AG08396 (cell line): ENCODE results near the gene CLEC4G.

Experiments used
- DNase-seq: peaks from one replicate; pipeline ENCODE4 v3.0.0; 2012; ENCODE audit warnings: low spot score, mixed read lengths

CLEC4G gene

DNA sequence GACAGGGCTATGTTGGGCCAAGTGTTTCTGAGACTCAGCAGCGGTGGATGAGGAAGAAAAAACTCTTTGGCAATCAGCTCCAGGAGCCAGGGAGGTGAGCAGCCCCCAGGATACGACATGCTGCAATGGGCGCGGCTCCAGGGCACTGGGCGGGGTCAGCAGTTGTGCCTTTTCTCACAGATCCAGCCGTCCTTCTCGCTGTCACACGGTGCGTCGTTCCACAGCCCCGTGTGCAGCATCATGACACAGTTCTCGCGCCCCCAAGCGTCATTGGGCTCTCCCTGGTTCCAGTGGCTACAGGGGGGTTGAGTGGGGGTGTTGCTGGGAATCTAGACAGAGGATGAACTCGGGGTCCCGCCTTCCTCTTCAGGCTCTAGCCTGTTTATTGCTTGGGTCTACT, 2.7 kb downstream of the CLEC4G start:
- no peak for DNase-seq

DNA sequence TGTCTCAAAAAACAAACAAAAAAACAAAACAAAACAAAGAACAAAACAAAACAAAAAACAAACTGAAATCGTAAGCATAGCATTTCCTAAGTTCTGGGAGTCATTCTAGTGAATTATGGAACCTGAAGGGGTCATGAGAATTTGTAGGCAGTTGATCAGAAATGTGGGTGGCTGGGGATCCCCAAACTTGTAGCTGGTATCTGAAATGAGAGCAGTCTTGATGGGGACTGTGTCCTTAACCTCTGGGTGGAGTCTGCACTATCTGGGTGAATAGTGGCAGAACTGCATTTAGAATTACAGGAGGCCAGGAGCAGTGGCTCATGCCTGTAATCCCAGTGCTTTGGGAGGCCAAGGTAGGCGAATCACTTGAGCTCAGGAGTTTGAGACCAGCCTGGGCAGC, 6.1 kb downstream of the CLEC4G start:
- no peak for DNase-seq

DNA sequence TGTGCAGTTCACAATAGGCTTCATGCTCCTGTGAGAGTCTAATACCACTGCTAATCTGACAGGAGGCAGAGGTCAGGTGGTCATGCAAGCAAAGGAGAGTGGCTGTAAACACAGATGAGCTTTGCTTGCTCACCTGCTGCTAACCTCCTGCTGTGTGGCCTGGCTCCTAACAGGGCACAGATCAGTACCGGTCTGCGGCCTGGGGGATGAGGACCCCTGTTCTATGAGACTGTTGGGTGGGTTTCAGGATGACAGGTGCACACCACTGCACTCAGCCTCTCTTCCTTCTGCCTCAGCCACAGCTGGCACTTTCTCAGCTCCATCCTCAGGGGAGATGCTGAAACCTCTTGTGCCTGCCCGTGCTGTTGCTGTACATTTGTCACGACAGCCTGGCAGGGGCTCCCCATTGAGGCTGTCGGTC, 9.7 kb downstream of the CLEC4G start:
- DNase-seq = no peak

DNA sequence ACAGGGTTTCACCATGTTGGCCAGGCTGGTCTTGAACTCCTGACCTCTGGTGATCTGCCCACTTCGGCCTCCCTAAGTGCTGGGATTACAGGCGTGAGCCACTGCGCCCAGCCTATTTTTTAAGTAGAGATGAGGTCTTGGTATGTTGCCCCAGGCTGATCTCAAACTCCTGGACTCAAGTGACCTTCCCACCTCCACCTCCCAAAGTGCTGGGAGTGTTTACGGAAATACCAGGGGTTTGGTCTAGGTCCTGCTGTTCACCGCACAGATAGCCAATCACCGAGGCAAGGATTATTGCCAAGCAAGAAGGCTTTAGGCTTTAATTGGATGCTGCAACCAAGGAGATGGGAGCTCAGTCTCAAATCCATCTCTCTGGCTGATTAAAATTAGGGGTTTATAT, 11.6 kb downstream of the CLEC4G start:
- DNase-seq = no peak

DNA sequence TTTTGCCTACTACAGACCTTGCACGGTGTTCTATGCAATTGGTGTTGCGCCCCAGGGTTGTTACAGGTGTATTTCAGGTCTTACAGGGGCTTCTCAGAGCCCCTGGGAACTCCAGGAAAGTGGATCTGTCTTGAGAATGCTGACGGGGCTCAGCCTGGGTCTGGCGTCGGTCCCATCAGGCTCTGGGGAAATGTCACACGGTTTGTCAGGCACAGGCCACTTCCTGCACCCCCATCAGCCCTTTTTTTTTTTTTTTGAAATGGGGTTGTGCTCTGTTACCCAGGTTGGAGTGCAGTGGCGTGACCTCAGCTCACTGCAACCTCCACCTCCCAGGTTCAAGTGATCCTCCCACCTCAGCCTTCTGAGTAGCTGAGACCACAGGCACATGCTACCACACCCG, 13.2 kb downstream of the CLEC4G start:
- DNase-seq = no peak

DNA sequence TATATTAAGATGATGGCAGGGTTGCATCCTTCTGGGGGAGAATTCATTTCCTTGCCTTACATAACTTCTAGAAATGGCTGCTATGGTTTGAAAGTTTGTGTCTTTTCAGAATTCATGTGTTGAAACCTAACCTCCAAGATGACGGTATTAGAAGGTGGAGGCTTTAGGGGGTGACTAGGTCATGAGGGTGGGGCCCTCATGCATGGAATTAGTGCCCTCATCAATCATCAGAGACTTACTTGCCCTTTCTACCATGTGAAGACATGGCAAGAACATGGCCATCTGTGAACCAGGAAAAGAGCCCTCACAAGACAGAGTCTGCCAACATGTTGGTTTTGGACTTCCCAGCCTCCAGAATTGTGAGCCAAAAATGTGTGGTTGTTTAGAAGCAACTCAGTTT, 15.1 kb downstream of the CLEC4G start:
- no peak for DNase-seq

DNA sequence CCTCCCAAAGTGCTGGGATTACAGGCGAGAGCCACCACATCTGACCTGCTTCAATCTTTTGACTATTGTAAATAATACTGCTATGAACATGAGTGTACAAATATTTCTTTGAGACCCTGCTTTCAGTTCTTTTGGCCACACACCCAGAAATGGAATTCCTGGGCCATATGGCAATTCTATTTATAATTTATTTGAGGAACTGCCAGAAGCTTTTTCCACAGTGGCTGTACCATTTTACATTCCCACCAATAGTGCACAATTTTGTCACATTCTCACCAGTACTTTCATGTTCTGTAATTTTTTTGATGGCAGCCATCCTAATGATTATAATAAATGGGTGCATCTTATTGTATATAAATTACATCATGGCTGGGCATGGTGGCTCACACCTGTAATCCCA, 16.2 kb downstream of the CLEC4G start:
- no peak for DNase-seq

DNA sequence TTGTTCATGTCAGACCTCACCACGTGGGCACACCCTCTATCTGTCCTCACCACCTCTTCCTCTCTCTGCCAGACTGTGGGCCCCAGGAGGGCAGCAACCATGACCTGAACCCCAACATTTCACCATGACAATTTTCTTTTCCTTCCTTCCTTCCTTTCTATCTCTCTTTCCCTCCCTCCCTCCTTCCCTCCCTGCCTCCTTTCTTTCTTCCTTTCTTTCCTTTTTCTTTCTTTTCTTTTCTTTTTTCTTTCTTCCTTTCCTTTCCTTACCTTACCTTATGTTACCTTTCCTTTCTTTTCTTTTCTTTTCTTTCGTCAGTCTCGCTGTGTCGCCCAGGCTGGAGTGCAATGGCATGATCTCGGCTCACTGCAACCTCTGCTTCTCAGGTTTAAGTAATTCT, 21.3 kb downstream of the CLEC4G start:
- no peak for DNase-seq

DNA sequence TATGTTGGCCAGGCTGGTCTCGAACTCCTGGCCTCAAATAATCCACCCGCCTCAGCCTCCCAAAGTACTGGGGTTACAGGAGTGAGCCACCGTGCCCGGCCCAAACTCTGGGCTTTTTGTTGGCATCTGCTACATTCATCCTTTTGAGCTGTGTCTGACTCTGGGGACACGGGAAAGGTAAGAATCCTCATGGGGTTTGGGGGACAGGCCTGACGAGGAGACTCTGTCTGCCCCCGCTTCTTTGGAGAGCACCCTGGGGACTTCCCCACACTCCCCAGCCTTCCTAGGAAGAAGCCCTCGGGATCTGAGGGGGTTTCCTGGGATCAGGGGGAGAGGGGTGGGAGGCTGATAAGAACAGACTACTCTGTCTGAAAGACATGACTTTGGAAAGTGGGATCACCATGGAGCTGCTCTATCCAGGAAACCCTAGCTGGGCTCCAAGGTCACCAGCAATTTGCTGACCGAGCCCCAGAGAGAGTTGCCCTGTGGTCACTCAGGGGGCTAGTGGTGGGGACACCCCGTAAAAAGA, 21.9 kb downstream of the CLEC4G start:
- no peak for DNase-seq

DNA sequence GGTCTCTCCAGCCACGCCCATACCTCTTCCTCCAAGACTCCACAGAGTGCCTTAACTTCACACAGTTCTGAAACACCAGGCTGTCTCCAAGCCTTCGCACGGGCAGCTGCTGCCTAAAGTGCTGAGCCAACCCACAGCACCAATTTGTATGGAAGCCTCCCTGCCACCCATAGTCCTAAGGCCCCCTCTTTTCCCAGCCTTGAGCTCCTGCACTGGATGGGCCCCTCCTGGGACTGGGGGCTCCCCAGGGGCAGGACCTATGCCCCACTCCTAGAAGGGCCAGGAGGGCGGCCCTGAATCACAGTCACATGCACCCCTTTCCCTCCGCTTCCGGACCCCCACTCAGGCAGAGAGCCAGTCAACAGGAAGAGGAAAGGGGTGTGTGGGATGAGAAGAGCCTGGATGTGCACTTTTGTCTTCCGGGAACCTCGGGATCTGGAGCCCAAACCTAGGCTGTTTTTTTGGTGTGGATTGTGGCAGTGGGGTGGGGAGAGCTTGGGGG, 24.9 kb downstream of the CLEC4G start:
- DNase-seq = no peak

DNA sequence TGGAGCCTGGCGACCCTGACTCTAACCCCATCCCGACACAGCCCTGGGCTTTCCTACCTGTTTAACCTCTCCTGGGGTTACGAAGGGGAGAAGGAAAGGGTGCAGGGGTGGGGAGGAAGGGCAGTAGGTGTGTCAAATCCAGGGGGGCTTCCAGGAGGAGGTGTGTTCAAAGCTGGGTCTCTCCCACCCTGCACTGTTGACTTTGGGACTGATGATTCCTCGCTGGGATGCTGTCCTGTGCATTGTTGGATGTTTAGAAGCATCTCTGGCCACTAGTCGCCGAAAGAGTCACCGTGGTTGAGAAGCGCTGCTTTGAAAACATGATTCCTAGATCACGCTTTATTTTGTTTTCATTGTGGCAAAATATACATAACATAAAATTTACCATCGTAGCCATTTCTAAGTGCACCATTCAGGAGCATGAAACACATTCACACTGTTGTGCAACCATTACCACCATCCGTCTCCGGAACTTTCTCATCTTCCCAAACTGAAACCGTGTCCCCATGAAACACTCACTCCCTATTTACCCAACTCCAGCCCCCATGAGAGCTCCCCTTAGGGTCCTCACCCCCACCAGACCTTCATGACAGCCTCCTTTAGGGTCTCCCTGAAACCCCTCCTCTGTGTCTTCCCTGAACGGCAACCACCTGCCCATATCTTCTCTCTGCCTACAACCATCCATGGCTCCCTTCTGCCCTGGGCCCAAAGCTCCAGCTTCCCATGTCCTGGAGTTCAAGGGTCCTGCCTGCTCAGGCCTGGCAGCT, 25.5 kb downstream of the CLEC4G start:
- DNase-seq = no peak

DNA sequence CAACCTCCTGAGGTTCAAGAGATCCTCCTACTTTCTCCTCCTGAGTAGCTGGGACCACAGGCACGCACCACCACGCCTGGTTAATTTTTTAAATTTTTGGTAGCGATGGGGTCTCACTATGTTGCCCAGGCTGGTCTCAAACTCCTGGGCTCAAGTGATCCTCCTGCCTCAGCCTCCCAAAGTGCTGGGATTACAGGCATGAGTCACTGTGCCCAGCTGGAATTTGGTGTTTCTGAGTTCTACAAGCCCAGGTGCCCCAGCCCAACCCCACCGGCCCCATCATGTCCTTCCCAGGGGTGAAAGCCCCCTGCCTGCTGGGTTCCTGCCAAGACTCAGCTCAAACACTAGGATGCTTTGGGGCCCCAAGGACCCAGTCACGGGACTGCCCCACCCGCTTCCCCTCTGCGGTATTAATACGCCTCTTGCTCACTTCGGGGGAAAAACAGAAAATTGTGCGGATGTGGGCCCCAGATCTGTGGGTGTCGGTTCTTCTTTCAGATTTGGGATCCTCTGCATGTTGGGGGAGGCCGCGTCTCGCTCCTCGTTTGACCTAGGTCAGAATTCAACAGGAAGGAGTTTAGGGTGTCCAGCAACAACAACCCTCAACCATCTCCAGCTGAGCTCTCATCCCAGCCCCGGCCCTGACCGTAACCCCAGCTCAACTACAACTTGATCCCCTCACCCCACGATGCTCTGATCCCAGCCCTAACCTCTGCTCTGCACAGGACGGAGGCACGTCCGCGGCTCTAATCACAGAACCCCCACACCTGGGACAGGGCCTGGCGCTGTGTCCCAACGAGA, 26.3 kb downstream of the CLEC4G start:
- no peak for DNase-seq

DNA sequence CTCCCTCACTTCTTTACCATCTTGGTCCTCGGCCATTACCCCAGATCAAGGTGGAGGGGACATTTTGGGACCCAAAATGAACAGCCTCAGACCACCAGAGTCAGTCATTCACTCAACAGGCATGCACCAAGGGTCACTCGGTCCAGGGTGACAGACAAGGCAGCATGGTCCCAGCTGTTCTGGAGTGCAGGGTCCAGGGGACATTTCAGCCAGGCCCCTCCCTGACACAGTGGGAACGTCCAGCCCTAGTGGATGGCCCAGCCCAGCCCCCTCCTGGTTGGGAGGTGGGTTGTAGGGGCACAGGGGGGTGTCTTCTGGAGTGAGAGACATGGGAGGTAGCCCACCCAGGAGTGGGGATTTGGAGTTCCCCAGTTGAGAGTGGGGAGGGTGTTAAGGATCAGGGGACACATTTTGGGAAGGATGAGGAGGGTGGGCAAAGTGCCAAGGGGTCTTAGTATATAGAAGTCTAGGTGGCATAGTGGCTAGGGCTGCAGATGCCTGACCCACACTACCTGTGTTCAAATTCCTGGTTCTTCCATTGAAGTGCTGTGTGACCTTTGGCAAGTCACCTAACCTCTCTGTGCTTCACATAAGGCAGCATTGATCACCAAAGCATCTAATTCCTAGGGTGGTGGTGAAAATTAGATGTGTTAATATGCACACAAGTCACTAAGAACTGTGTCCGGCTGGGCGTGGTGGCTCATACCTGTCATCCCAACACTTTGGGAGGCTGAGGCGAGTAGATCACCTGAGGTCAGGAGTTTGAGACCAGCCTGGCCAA, 27.4 kb downstream of the CLEC4G start:
- DNase-seq = no peak

DNA sequence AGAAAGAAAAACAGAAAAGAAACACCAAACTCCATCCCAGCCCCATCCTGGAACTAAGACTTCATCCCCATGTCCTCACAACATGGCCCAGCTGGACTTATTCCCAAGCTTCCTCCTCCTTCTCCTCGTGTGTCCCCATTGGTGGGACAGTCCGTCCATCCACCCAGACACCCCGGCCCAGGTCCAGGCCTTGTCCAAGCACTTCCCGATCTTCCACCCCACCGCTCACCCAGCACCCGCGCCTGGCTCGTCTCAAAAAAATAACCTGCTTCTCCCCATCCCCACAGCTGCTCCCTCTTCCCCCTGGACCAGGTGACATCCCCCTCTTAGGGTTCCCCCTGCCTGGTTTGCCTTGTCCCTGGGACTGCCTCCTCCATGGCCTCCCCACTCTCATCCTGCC, 28.6 kb downstream of the CLEC4G start:
- DNase-seq = no peak

DNA sequence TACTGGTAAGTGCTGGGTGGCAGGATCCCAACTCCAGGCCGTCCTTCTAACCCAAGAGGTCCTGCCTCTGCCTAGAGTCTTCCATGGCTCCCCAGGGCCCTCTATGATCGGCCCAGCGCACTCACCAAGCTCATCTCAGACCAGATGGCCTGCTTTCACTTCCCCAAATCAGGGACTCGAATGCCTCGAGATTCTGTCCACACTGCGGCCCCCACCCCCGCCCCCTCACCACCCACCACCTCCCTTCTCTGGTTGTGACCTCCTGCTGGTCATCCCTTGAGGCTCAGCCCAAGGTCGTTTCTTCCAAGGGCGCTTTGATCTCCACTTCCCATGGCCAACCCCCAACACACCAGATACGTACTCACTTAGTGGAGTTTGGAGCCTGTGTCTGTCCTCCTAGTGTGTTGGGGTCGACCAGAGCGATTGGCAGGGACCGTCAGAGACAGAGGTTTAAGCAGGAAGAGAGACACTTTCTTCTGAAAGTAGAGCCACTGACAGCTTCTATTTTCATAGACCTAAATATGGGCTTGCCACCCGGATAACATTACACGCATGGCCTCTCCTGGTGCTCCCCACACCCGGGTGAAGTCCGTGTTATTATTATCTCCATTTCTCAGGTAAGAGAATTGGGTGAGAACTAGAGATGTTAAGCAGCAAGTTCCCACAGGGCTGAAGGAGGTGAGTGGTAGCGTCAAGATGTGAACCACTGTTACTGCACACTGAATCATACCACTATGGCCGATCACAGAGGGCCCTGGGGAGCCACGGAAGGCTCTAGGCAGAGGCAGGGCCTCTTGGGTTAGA, 30.1 kb downstream of the CLEC4G start, which contains the start of gene FCER2:
Gene FCER2 (minus strand): TSS at position 478 of the 804 bp plus-strand sequence. CDS start 2,371 bp downstream, outside the sequence.
- DNase-seq = no peak

DNA sequence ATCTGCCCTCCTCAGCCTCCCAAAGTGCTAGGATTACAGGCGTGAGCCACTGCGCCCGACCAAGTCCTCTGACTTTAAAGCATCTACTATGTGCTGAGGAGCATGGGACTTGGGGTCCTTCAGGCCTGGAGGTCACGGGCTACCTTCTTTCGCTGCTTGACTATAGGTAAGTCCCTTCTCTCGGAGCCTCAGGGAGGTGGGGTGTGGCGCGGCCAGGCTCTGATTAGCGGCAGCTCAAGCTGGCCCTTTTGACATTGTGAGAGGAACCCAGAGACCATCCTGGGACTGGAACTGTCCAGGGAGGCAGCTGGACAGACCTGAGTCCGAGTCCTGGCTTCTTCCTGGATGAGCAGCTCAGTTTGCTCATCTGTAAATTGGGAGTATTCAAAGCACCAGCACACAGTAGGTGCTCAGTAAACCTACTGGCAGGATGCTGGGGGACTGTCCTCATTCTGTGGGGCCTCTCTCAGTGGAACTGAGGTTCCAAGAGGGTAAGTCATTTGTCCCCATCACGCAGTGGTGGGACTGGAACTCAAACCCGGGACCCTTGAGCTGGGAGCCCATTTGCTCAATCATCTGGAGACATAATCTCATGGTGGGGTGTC, 30.8 kb downstream of the CLEC4G start:
- no peak for DNase-seq

DNA sequence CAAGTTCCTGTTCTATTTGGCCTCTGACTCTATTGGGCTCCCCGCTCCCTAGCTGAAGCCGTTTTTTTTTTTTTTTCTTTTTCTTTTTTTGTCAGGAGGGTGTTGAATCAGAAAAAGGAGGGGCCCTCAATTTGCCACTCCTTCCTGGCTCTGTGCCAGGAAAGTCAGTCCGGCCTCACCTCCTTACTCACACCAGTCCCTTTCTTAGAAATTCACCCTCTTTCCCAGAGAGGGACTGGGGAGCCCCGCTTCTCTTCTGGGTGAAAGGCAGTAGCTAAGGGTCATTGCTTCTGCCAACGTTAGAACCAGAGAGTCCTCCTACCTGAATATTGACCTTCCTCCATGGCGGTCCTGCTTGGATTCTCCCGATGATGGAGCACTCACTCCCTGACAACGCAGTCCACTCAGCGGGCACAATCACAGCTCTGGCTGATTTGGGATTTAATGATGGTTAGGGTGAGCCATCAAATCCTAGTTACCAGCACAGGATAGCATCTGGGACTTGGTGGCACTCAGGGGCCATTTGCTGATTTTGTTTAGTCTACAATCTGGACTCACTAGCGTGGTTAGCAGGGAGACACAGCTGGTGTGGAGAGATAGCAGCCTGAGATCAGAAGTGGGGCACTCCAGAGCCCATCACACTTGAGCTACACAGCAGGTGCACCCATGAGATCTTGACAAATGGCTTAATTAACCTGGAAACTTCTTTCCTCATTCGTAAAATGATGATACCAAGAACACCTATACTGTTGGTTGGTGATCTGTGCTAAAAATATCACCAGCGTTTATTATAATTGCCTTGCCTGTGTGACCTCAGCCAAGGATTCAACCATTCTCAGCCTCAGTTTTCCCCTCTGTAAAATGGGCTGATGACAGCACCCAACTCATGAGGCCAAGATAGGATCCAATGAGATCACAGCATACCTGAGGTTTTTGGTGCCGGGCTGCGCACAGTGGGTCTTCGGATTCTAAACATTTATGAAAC, 32.2 kb downstream of the CLEC4G start:
- no peak for DNase-seq

DNA sequence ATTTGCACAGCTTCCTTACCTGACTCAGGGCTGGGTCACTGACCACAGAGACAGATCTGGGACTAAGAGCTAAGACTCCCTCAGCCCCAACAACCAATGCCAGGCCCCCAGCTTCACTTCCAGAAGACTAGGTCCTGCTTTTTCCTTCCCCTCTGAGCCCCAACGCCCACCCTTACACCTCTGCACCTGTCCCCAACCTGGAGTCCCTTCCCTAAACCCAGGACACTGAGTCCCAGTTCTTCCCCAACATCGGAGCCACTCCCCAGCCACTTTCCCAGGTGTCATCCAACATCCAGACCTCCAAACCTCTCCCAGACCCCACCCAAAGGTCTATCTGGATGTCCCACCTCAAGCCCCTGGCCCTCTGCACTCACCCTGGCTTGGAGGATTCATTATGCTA, 32.9 kb downstream of the CLEC4G start:
- no peak for DNase-seq

DNA sequence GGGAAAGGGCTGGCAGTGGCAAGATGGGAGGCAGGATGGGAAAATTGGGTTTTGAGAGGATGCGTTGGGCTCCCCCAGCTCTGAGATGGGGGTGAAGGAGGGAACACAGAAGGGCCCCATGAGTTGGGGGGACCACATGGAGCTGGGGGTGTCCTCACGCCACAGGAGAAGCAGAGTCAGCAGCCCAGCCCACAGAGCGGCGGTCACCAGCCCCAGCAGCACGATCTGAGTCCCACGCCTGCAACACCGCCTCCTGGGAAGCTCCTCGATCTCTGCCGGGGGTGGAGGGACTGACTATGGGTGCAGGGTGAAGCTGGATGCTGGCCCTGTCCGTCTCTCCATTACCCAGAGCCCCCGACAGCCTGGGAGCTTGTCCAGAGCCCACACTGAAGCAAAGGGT, 33.3 kb downstream of the CLEC4G start:
- DNase-seq = no peak
